Testis (tissue), 2 donors: ENCODE results near the gene MRPL2.

ENCODE experiments used
- POLR2A ChIP-seq: fragments of 450-650 bp; IDR thresholded peaks from one replicate; pipeline ENCODE4 v1.6.1; 2017; ENCODE audit warnings: antibody characterized with exemption, mild to moderate bottlenecking, moderate library complexity
- TF ChIP-seq, protein P1 (sequence below), 3 experiments: fragments of 450-650 bp in 2 of 3; fragments of 200-600 bp in 1 of 3; sonication (generic) in 1 of 3; IDR thresholded peaks; one replicate each; pipeline ENCODE4 v1.5.1; 2016 to 2019; ENCODE audit warnings: antibody characterized with exemption in 3 of 3, mild to moderate bottlenecking in 2 of 3, moderate library complexity in 1 of 3

- TF ChIP-seq, protein P1, sequence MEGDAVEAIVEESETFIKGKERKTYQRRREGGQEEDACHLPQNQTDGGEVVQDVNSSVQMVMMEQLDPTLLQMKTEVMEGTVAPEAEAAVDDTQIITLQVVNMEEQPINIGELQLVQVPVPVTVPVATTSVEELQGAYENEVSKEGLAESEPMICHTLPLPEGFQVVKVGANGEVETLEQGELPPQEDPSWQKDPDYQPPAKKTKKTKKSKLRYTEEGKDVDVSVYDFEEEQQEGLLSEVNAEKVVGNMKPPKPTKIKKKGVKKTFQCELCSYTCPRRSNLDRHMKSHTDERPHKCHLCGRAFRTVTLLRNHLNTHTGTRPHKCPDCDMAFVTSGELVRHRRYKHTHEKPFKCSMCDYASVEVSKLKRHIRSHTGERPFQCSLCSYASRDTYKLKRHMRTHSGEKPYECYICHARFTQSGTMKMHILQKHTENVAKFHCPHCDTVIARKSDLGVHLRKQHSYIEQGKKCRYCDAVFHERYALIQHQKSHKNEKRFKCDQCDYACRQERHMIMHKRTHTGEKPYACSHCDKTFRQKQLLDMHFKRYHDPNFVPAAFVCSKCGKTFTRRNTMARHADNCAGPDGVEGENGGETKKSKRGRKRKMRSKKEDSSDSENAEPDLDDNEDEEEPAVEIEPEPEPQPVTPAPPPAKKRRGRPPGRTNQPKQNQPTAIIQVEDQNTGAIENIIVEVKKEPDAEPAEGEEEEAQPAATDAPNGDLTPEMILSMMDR (IDR thresholded peaks at IDR 0.05): peak in 1 of 3 experiments; percentile 21
- peak; percentile 21 for TF ChIP-seq POLR2A
These were observed at the start of gene MRPL2, which contains the start of gene KLC4 for GRCh38 chr6:43059168-43060033.
